ENCODE data around the gene SCGN. TPM values are rescaled to one million over a fixed set of nuclear protein-coding genes. Genes with fewer than 3 reads are reported as not detected.

The SCGN gene
- total RNA-seq, 1 donor, result not detected

DNA sequence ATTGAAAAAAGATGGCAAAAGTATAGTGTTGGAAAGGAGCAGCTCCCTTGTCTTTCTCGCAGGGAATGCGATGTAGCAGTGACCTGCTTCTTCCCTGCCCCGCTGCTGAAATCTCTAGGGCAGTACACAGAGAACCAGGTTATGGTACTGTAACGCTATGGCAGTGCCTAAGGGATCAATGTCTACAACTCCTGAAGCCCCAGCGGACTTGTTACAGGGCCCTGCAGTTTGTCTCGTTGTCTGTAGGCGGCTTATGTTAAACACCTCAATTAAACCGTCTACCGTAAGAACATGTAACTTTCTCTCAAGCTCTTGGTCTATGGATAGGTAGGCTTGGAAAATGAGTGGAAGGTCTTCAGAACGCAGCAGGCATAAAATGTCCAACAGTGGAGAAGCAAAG, 57.7 kb downstream of the SCGN start:
- no peak for DNase-seq (ENCODE audit: low read depth)
- TF ChIP-seq, protein P1, sequence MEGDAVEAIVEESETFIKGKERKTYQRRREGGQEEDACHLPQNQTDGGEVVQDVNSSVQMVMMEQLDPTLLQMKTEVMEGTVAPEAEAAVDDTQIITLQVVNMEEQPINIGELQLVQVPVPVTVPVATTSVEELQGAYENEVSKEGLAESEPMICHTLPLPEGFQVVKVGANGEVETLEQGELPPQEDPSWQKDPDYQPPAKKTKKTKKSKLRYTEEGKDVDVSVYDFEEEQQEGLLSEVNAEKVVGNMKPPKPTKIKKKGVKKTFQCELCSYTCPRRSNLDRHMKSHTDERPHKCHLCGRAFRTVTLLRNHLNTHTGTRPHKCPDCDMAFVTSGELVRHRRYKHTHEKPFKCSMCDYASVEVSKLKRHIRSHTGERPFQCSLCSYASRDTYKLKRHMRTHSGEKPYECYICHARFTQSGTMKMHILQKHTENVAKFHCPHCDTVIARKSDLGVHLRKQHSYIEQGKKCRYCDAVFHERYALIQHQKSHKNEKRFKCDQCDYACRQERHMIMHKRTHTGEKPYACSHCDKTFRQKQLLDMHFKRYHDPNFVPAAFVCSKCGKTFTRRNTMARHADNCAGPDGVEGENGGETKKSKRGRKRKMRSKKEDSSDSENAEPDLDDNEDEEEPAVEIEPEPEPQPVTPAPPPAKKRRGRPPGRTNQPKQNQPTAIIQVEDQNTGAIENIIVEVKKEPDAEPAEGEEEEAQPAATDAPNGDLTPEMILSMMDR (IDR thresholded peaks at IDR 0.05; ENCODE audit: insufficient read depth, low read depth, low read length), result no peak
- no peak overlapping the region for H3K4me3 ChIP-seq (ENCODE audit: low read depth, low read length)

DNA sequence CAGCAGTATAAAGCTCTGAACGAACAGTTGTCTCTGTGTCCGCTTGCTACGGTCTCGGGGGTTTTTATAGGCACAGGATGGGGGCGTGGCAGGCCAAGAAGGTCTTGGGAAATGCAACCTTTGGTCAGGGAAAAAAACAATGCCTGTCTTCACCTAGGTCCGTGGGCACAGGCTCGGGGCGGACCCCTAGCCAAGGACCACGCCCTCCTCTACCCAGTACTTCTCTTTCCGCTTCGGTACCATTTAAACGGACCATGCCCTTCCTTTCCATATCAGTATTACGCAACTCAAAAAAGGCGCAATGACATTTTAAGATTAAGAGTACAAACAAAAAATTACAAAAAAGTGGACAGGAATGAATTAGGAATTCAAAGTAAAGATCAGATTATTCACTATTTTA, 58.3 kb downstream of the SCGN start:
- no peak overlapping the region for H3K4me3 ChIP-seq (ENCODE audit: low read depth, low read length)
- no peak for DNase-seq (ENCODE audit: low read depth)
- TF ChIP-seq, protein P1 (IDR thresholded peaks at IDR 0.05; ENCODE audit: insufficient read depth, low read depth, low read length), result no peak

DNA sequence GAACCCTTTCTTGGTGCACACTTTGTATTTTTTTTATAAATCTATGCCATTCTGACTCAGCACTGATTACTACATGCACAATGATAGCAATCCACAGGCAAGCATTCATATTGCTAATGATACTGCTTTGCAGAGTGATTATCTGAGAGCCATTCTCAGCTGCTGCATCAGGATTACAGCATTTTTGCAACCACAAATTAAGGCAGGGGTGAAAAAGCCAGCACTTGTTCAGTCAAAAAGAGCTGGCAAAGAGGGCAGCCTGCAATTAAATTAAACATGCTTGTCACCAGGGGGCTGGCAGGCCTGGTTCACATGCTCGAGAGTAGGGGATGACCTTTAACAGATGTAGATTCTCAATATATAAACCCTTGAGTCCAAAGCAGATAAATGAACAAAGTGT, 61.8 kb downstream of the SCGN start:
- TF ChIP-seq, protein P1 (IDR thresholded peaks at IDR 0.05; ENCODE audit: insufficient read depth, low read depth, low read length), result no peak
- no peak for DNase-seq (ENCODE audit: low read depth)
- H3K4me3 ChIP-seq (ENCODE audit: low read depth, low read length), result no peak overlapping the region

DNA sequence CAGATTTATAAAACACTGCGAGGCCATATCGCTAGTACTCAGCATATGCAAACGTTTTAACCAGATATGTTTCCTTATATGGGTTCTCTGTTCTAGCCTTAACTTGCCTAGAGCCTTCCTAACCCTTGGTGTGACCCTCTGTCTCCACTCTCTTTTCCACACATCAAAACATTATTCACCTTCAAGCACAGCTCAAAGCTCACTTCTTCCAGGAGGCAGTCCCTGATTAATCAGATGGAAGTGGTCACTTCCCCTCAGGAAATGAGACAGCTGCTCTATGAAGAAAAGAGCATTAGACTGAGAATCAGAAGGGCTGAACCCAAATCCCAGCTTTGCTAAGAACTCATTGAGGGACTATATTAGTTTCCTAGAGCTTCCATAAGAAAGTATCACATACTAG, 62.8 kb downstream of the SCGN start:
- no peak overlapping the region for H3K4me3 ChIP-seq (ENCODE audit: low read depth, low read length)
- TF ChIP-seq, protein P1 (IDR thresholded peaks at IDR 0.05; ENCODE audit: insufficient read depth, low read depth, low read length), result no peak
- DNase-seq (ENCODE audit: low read depth), result no peak

DNA sequence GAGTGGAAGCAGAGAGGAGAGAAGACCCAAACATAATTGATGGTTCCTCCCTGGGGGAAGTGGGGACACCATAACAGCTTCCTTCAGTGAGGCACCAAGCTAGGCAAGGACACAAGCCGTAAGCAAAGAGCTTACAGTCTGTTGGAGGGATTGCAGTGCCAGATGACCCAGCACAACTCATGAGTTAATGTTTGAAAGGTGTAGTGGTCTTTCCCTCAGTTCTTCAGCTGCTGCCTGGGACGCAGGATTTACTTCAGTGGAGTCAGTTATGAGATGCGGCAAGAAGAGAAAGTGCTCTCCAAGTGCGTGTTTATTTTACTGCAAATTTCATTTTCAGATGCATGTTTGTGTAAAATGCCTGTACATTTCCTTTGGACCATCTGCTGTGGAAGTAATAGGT, 63.8 kb downstream of the SCGN start:
- TF ChIP-seq, protein P1 (IDR thresholded peaks at IDR 0.05; ENCODE audit: insufficient read depth, low read depth, low read length), result no peak
- DNase-seq (ENCODE audit: low read depth), result no peak
- H3K4me3 ChIP-seq (ENCODE audit: low read depth, low read length), result no peak overlapping the region

DNA sequence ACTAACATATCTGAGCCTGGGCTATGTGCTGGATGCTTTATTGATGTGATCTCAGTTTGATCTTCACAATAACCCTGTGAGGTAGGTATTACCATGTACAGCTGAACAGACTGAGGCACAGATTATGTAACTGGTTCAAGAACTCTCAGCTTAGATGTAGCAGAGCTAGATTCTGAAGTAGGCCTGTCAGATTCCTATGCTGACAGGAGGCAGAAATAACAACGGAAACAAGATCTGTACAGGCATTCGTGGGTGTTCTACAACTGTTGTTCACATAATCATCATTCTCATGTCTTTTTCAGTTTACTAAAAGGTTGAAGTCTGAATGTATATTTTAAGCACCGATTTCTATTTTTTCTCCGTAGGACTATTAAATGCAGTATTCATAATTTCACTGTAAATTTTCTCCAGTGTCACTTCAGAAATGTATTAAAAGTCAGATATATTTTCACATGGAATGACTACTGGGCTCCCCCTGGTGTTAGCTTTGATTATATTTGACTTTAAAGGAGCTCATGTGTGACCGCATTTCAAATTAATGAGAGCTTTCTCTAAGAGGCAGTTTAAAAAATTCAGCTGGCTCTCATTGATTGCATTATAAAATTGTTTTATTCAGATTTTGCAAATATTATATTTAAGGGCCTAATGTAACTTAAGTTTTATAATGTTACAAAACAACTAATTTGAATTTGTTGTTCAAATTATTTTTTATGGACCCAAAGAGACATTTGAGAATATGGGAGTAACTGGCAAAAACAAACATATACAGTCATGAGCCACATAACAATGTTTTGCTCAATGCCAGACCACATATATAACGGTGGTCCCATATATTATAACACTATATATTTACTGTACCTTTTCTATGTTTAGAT, 66.1 kb downstream of the SCGN start:
- TF ChIP-seq, protein P1 (IDR thresholded peaks at IDR 0.05; ENCODE audit: insufficient read depth, low read depth, low read length), result peak; percentile 57
- peak; percentile 35 for DNase-seq (ENCODE audit: low read depth)

More for the DNA sequence above, 66.1 kb downstream of the SCGN start:
- H3K4me3 ChIP-seq (ENCODE audit: low read depth, low read length), result no peak overlapping the region

Measured in fibroblast of villous mesenchyme (primary cell).